OCI-M1 (cell line): ENCODE measurements around the gene SKIL.

ENCODE experiments used
- DNase-seq: peaks from one replicate; lab custom pipeline; 2025; lab: John Stamatoyannopoulos, UW

The SKIL gene

GRCh38 chr3:170350515-170351413 is 6.8 kb upstream of the SKIL start:
- no peak for DNase-seq

DNA sequence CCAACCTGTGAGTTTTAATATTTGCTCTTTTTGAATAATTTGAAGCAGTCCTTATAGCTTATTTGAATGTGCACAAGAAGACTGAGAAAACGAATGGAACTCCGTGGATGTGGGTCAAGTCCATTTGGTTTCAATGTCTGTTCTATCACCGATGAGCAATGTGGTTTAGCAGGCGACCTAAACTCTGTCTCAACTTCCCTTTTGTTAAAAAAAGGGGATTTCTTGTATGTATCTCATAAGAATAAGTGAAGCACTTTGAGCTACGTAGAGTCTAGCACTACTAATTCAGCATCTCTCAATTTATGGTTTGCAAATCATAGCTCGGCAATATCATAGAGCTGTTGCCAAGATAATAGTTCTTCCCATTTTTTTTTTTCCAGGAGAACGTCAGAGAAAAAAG is 4.6 kb upstream of the SKIL start:
- DNase-seq: peak; percentile 63

DNA sequence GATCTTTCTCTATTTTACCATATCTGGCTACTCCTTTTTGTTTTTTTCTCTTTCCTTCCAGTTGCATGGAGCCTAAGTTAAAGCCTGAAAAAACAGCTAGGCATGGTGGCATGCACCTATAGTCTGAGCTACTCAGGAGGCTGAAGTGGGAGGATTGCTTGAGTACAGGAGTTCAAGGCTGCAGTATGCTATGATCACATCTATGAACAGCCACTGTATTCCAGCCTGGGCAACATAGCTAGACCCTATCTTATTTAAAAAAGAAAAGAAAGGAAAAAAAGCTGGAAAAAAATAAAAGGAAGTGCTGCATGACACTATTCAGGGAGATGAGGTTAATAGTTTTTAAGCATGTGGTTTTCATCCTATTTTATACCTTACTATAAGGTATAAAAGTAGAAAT is 4.0 kb upstream of the SKIL start:
- no peak for DNase-seq

GRCh38 chr3:170354760-170355159 is 2.8 kb upstream of the SKIL start:
- no peak for DNase-seq

DNA sequence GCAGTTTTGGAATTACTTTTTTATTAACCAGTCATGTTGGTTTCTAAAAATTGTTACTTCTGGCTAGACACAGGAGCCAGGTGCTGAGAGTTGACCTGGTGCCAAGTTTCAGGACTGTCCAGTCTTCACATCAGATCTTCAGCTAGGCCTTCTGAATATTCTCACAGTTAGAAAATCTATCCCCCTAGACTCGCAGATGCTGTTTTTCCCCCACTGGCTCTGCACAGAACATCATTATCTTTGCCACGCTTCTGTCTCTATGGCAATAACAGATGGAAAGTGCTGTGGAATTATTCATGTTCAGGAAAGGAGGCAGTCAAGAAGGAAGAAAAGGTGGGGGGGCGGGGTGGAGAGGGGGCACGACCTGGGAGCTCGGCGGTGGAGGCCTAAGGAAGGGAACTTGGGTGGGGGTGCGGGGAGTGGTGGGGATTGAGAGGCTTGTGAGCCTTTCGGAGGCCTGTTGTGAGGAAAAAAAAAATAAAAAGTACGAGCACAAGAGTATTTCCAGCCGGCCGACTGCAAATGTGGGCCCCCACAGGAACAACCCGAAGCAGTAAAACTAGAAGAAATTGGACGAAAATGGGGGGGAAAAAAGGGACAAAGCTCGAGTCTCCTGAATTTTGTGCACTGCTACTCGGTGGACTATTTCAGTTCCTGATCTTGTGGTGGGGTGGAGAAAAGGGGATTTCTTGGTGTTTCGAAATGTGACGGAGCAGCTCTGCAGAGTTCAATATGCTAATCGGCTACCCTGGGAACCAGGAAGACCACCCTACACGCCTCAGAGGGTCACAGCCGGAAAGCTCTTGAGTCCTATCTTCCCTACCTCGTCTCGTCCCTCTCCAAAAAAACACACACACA is 1.5 kb upstream of the SKIL start:
- peak; percentile 77 for DNase-seq

DNA sequence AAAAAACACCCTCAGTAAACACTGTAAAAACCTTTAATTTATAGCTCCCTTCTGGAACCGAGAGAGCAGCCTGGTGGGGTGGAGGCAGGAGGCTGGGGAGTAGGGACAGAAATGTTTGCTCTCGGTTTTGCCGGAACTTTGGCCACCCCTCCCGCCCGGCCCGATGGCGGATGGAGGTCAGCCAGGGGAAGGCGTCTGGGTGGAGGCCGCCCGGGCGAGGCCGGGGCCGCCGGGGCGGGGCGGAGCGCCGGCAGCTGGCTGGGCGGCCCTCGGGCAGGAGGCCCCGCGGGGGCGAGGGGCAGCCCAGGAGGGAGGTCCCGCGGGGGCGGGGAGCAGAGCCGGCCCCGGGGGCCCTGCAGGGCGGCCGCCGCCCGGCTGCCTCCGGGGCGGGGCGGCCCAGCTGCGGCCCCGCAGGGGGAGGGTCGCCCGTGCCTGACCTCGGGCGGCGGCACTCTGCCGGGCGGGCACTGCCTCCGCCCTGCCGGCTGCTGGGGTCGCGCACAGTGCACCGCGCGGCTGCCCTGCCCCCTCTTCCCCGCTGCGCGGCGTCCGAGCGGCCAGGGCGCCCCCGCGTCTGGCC is 829 bp upstream of the SKIL start:
- peak; percentile 94 for DNase-seq

DNA sequence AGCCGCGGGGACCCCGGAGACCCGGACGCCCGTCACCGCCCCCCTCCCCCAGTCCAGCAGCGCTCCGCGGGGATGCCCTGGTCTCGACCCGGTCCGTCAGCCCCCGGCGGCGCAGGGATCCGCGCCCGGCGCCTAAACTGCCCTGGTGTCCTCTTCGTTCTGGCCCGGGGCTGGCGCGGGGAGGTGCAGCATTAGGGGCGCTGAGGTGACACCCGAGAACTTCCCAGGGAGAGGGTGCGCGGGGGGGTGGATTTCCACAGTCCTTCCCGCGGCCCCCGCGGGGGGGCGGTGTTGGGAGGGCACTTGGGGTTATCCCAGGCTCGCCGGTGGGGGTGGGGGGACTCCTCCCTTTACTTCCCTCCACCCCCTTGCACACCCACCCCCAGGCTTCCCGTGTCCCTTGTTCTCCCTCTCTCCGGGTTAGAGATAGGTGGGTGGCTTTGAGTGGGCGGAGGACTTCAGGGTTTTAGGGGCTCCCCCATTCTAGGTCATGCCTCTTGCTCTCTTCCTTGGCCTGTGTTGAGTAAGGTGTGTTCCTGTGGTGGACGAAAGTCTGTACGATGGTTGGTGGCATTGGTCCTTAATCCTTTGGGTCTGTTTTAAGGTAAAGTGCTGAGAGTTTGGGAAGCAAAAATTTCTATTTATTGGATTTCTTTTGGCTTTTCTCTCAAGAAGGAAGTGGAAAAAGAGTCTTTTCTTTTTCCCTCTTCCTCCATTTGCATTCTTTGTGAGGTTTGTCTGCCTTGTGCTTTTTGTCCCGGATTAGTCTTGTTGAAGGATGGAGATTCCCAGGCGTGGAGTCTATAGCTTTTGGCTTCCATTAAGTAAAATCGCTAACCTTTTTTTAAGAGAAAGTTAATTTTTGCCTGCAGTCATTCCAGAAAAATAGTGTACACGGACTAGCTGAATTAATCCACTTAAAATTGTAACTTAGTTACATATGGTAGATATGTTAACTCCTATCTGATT is 811 bp downstream of the SKIL start:
- peak; percentile 76 for DNase-seq

GRCh38 chr3:170359178-170359704 is 1.7 kb downstream of the SKIL start:
- DNase-seq: no peak

- no peak for DNase-seq
Measured at GRCh38 chr3:170360466-170360865, 3.0 kb downstream of the SKIL start.

DNA sequence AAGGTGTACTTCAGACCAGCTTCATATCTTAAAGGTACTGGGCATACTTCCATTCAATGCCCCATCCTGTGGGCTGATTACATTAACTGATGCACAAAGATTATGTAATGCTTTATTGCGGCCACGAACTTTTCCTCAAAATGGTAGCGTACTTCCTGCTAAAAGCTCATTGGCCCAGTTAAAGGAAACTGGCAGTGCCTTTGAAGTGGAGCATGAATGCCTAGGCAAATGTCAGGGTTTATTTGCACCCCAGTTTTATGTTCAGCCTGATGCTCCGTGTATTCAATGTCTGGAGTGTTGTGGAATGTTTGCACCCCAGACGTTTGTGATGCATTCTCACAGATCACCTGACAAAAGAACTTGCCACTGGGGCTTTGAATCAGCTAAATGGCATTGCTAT is 3.4 kb downstream of the SKIL start:
- no peak for DNase-seq

GRCh38 chr3:170361711-170362110 is 4.2 kb downstream of the SKIL start:
- peak; percentile 46 for DNase-seq

DNA sequence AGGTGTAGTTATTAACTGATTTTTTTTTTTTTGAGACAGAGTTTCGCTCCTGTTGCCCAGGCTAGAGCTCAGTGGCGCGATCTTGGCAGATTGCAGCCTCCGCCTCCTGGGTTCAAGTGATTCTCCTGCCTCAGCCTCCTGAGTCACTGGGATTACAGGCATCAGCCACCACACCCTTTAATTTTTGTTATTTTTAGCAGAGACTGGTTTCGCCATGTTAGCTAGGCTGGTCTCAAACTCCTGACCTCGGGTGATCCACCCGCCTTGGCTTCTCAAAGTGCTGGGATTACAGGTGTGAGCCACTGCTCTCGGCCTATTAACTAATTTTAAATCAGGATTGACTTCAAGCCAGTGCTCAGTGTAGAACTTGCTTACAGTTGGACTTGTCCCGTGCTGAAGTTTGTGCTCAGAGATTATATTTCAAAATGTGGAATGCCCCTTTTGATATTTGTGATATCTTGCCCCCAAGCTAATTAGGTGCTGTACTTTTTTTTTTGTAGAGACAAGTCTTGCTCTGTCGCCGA is 6.0 kb downstream of the SKIL start:
- DNase-seq: no peak

DNA sequence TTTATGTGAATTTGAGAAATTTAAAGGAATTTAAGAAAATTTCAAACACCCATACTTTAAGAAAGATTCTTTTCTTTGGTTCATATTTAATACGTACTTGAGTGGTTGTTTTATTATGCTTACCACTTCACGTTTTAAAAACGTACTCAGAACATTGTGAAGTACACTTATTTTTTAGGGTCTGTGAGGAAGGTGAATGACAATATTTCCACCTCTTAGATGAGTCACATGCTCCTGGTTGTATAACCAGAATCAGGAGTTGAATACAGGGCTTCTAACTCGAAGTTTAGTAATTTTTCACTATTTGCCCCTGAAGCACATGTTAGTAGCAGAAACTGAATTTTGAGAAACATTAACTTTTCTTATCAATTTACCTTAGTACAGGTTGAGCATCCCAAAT is 7.5 kb downstream of the SKIL start:
- DNase-seq: no peak

DNA sequence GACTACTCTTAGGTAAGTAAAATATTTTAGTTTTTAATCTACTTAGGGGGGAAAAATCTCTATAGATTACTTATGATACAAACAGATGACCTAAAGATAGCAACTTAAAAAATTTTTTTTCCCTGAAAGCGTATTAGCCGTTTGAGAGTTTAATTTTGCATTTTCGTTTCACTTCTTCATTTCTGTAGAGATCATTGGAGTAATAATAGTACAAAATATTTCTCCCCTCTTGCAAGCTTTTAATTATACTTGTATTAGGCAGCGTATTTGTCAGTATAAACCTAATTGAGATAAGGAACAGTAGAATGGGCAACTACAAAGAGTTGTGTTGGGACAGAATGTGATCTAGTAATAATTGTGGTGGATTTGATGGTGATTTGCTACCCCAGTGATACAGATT is 10.3 kb downstream of the SKIL start:
- DNase-seq: no peak

GRCh38 chr3:170368921-170369320 is 11.4 kb downstream of the SKIL start:
- DNase-seq: peak; percentile 19

- DNase-seq: no peak
Measured at GRCh38 chr3:170372190-170372879, 14.8 kb downstream of the SKIL start.

DNA sequence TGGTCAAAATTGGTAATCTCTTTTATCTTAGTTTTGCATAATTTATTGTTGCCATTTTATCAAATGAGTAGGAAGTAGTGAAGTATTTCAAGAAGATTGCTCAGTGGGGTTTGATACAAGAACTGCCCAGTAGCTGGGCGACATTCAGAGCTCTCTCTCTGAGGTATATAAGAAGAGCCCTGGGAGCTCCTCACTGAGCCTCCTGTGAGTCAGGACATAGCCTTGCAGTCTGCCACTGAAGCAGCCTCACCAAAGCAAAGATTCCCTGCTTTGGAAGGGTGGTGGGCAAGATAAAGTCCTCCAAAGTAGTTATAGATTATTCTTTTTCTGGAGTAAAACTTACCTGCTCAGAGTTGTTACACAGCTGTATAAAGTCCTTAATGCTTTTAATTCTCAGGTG is 26.1 kb downstream of the SKIL start:
- DNase-seq: no peak

DNA sequence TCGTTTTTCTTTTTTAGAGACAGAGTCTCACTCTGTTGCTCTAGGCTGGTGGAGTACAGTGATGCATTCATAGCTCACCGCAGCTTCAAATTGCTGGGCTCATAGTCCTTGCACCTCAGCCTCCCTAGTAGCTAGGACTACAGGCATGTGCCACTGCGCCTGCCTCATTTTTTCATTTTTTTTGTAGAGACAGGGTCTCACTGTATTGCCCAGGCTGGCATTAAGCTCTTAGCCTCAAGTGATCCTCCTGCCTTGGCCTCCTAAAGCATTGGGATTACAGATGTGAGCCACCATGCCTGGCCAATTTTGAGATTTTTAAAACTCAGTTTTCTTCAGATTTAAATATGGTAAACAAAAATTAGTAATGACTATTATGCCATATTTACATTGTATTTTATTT is 29.0 kb downstream of the SKIL start:
- DNase-seq: no peak

DNA sequence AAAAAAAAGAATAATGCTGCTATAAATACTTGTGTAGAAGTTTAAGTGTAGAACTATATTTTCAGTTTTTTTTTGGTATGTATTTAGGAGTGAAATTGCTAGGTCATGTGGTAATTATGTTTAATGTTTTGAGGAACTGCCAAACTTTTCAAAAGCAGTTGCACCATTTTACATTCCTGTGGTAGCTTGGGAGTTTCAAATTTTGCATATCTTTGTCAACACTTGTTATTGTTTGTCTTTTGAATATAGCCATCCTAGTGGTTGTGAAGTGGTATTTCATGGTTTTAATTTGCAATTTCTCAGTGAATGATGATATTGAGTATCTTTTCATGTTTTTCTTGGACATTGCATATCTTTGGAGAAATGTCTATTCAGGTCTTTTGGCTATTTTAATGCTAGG is 30.4 kb downstream of the SKIL start:
- no peak for DNase-seq

DNA sequence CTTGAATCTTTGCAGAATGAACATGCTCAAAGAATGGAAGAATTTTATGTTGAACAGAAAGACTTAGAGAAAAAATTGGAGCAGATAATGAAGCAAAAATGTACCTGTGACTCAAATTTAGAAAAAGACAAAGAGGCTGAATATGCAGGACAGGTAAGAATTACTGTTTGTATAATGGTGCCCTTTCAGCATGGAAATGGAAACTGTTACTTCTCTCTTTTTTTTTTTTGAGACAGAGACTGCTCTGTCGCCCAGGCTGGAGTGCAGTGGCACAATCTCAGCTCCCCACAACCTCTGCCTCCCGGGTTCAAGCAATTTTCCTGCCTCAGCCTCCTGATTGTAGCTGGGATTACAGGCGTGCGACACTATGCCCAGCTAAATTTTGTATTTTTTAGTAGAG is 33.6 kb downstream of the SKIL start:
- no peak for DNase-seq
